Measurements from ENCODE around the gene CRYL1.

CRYL1 gene

GRCh38 chr13:20415306-20415679, 110.4 kb downstream of the CRYL1 start:
- no peaks in the 10 kb centered on the region for H3K36me3 ChIP-seq
- no peaks in the 10 kb centered on the region for H3K4me1 ChIP-seq (ENCODE audit: control insufficient read depth in 1 of 2, insufficient read depth in 1 of 2, low read depth in 1 of 2, low read length in 1 of 2)
- H3K27ac ChIP-seq = no peak overlapping the region
- no peak for TF ChIP-seq CTCF (IDR thresholded peaks at IDR 0.05)
- no peak overlapping the region for H3K4me3 ChIP-seq (ENCODE audit: low read depth in 1 of 2, low read length in 1 of 2)
- H3K27me3 ChIP-seq = peaks cover 15% of the 10 kb centered on the region
- H3K9me3 ChIP-seq = no peaks in the 10 kb centered on the region

GRCh38 chr13:20414546-20415305, 110.9 kb downstream of the CRYL1 start:
- Histone ChIP-seq H3K9me3 (no peaks in the 10 kb centered on the region), H3K27ac (no peak overlapping the region), H3K4me1 (ENCODE audit: control insufficient read depth in 1 of 2, insufficient read depth in 1 of 2, low read depth in 1 of 2, low read length in 1 of 2) (no peaks in the 10 kb centered on the region), H3K4me3 (ENCODE audit: low read depth in 1 of 2, low read length in 1 of 2) (no peak overlapping the region), H3K27me3 (peaks cover 15% of the 10 kb centered on the region), H3K36me3 (no peaks in the 10 kb centered on the region)
- TF ChIP-seq CTCF (IDR thresholded peaks at IDR 0.05) = no peak

GRCh38 chr13:20412691-20413355, 112.8 kb downstream of the CRYL1 start:
- no peaks in the 10 kb centered on the region for H3K4me1 ChIP-seq (ENCODE audit: control insufficient read depth in 1 of 2, insufficient read depth in 1 of 2, low read depth in 1 of 2, low read length in 1 of 2)
- H3K4me3 ChIP-seq (ENCODE audit: low read depth in 1 of 2, low read length in 1 of 2) = no peak overlapping the region
- no peaks in the 10 kb centered on the region for H3K9me3 ChIP-seq
- TF ChIP-seq CTCF (IDR thresholded peaks at IDR 0.05) = no peak
- H3K27me3 ChIP-seq = peaks cover 15% of the 10 kb centered on the region
- H3K36me3 ChIP-seq = no peaks in the 10 kb centered on the region
- no peak overlapping the region for H3K27ac ChIP-seq

- Histone ChIP-seq H3K4me1 (ENCODE audit: control insufficient read depth in 1 of 2, insufficient read depth in 1 of 2, low read depth in 1 of 2, low read length in 1 of 2) (no peaks in the 10 kb centered on the region), H3K27ac (no peak overlapping the region), H3K4me3 (ENCODE audit: low read depth in 1 of 2, low read length in 1 of 2) (no peak overlapping the region), H3K9me3 (no peaks in the 10 kb centered on the region), H3K36me3 (no peaks in the 10 kb centered on the region), H3K27me3 (peaks cover 15% of the 10 kb centered on the region)
- no peak for TF ChIP-seq CTCF (IDR thresholded peaks at IDR 0.05)
Measured at GRCh38 chr13:20411638-20412342, 113.9 kb downstream of the CRYL1 start.

- H3K27me3 ChIP-seq = peaks cover 15% of the 10 kb centered on the region
- TF ChIP-seq CTCF (IDR thresholded peaks at IDR 0.05) = no peak
- no peaks in the 10 kb centered on the region for H3K4me1 ChIP-seq (ENCODE audit: control insufficient read depth in 1 of 2, insufficient read depth in 1 of 2, low read depth in 1 of 2, low read length in 1 of 2)
- H3K36me3 ChIP-seq = no peaks in the 10 kb centered on the region
- no peak overlapping the region for H3K4me3 ChIP-seq (ENCODE audit: low read depth in 1 of 2, low read length in 1 of 2)
- no peaks in the 10 kb centered on the region for H3K9me3 ChIP-seq
- H3K27ac ChIP-seq = no peak overlapping the region
Measured at GRCh38 chr13:20410726-20411125, 114.9 kb downstream of the CRYL1 start.

All from neutrophil (primary cell).